GM12872 (cell line): Measurements from ENCODE around the gene RABL3.

Experiments
- TF ChIP-seq, protein P1 (sequence below): IDR thresholded peaks from 3 replicates; pipeline ENCODE4 v1.5.1; 2011; ENCODE audit warnings: low read depth, mild to moderate bottlenecking, low read length, moderate library complexity; ENCODE audit not compliant: insufficient read depth

Gene RABL3

DNA sequence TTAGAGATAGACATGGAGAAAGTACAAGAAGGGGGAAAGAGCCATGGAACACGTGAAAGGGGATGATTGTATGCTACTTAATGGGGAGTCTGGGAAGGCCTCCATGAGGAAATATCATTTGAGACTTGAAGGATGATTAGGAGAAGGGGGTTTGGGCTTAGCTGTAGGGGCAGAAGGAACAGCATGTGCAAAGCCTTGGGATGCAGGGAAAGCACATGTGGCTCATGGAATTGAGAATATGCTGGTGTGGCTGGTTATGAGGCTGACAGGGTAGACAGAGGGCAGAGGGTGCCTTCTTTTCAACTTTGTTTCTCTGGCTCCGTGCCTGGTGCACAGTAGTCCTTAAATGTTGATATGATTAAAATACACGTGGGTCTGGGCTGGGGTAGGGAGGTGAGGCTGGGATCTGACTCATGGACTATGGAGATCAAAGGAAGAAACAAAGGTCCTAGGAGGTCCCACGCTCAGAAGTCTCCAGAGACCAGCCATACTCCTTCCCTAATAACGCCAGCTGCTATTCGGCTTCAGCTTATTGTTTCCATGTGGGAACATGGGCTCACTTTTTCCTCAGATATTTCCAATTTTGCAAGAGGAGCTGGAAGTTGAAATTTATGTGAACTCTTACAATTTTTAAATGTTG lies 1.4 kb upstream of the RABL3 start:
- TF ChIP-seq, protein P1, sequence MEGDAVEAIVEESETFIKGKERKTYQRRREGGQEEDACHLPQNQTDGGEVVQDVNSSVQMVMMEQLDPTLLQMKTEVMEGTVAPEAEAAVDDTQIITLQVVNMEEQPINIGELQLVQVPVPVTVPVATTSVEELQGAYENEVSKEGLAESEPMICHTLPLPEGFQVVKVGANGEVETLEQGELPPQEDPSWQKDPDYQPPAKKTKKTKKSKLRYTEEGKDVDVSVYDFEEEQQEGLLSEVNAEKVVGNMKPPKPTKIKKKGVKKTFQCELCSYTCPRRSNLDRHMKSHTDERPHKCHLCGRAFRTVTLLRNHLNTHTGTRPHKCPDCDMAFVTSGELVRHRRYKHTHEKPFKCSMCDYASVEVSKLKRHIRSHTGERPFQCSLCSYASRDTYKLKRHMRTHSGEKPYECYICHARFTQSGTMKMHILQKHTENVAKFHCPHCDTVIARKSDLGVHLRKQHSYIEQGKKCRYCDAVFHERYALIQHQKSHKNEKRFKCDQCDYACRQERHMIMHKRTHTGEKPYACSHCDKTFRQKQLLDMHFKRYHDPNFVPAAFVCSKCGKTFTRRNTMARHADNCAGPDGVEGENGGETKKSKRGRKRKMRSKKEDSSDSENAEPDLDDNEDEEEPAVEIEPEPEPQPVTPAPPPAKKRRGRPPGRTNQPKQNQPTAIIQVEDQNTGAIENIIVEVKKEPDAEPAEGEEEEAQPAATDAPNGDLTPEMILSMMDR = no peak

DNA sequence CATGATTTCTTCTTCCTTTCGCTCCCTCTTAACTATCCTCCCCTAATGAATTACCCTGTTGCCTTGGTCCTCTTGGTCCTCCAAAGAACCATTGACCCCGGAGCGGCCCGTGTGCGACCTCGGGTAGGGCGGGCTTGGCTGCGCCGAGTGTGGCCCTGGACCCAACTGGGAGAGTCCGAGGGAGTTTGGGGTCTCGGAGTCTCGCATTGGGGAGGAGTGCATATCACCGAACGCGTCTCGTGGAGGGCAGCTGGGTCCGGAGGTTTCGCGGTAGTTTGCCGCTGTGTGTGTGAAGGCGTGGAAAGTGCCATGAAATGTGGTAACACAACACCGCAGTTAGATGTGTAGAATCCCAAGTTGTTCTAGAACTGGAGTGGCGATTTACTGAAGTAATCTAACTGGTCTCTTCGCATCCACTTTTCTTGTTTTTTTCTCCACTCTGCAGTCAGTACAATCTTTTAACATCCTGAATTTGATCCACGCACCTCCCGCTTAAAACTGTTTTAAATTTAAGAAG lies 591 bp upstream of the RABL3 start:
- TF ChIP-seq, protein P1 = no peak

- TF ChIP-seq, protein P1 = no peak
Measured at GRCh38 chr3:120741837-120742197, 499 bp downstream of the RABL3 start.

- TF ChIP-seq, protein P1 = no peak
Measured at GRCh38 chr3:120741320-120741719, 996 bp downstream of the RABL3 start.

GRCh38 chr3:120730576-120731542 lies 11.5 kb downstream of the RABL3 start:
- TF ChIP-seq, protein P1 = no peak

GRCh38 chr3:120726791-120727190 lies 15.5 kb downstream of the RABL3 start:
- TF ChIP-seq, protein P1 = no peak

- TF ChIP-seq, protein P1 = no peak
Measured at GRCh38 chr3:120713262-120713661, 29.1 kb downstream of the RABL3 start.
